HEK293 (cell line): ENCODE data around the gene PAX7.

Experiments
- CTCF ChIA-PET: fragments of 350-600 bp; formaldehyde crosslinking; extraction: SDS; loops from one replicate; lab custom pipeline; 2021; ENCODE audit warnings: antibody characterized with exemption; lab: Yijun Ruan, JAX
- POLR2A ChIA-PET: fragments of 300-600 bp; formaldehyde crosslinking; extraction: SDS; loops from one replicate; lab custom pipeline; 2020; ENCODE audit warnings: antibody characterized with exemption, inconsistent platforms; lab: Yijun Ruan, JAX
- H3K27ac ChIP-seq: fragments of 200-500 bp; sonication (Bioruptor generic); 2 replicates; pipeline ENCODE4 v1.5.1; 2014; ENCODE audit warnings: low read depth, low read length, control low read depth, inconsistent platforms; ENCODE audit errors: extremely low read depth
- H3K36me3 ChIP-seq, 2 experiments: fragments of 200-500 bp in 1 of 2; sonication (Bioruptor generic) in 1 of 2; 1 replicate in 1 of 2; 2 replicates in 1 of 2; pipeline ENCODE4 v1.5.1; 2014 to 2017; ENCODE audit warnings: inconsistent platforms in 2 of 2, low read length in 2 of 2; ENCODE audit not compliant: control insufficient read depth in 2 of 2, insufficient read depth in 1 of 2
- H3K4me1 ChIP-seq: fragments of 200-500 bp; sonication (Bioruptor generic); 2 replicates; pipeline ENCODE4 v1.5.1; 2014; ENCODE audit warnings: mild to moderate bottlenecking, low read length, inconsistent platforms; ENCODE audit not compliant: control insufficient read depth, insufficient read depth
- H3K4me3 ChIP-seq: 2 replicates; pipeline ENCODE4 v1.5.1; 2011; ENCODE audit warnings: low read depth, mild to moderate bottlenecking, control low read depth, low read length, moderate library complexity
- H3K9me3 ChIP-seq: fragments of 200-500 bp; sonication (Bioruptor generic); 2 replicates; pipeline ENCODE4 v1.5.1; 2014; ENCODE audit warnings: low read depth, low read length, inconsistent platforms; ENCODE audit not compliant: control insufficient read depth, insufficient read depth
- BCL11B ChIP-seq: fragments of 450-650 bp; formaldehyde crosslinking; IDR thresholded peaks from 2 replicates; pipeline ENCODE4 v1.5.1; 2016; ENCODE audit warnings: low read depth, missing biosample characterization, missing genetic modification characterization
- GFI1B ChIP-seq: fragments of 450-650 bp; formaldehyde crosslinking; IDR thresholded peaks from 2 replicates; pipeline ENCODE4 v1.5.1; 2016; ENCODE audit warnings: missing biosample characterization, missing genetic modification characterization
- IKZF3 ChIP-seq: fragments of 450-650 bp; IDR thresholded peaks from 2 replicates; pipeline ENCODE4 v1.5.0; 2018; ENCODE audit warnings: missing biosample characterization, mild to moderate bottlenecking, missing genetic modification characterization, moderate library complexity
- MEIS1 ChIP-seq: sonication (generic); formaldehyde crosslinking; IDR thresholded peaks from 2 replicates; pipeline ENCODE4 v1.8.1; 2022; ENCODE audit warnings: missing genetic modification reagents, mild to moderate bottlenecking, borderline replicate concordance
- SETDB1 ChIP-seq: IDR thresholded peaks from one replicate; pipeline ENCODE4 v1.6.1; 2017; ENCODE audit warnings: mild to moderate bottlenecking, low read length, moderate library complexity, mixed read lengths; ENCODE audit not compliant: insufficient read length
- ZIC2 ChIP-seq: fragments of 450-650 bp; formaldehyde crosslinking; IDR thresholded peaks from 2 replicates; pipeline ENCODE4 v1.5.1; 2016; ENCODE audit warnings: missing biosample characterization, missing genetic modification characterization
- ZNF114 ChIP-seq: fragments of 450-650 bp; formaldehyde crosslinking; IDR thresholded peaks from 2 replicates; pipeline ENCODE4 v1.5.0; 2017; ENCODE audit warnings: missing biosample characterization, missing genetic modification characterization
- ZNF121 ChIP-seq: fragments of 450-650 bp; formaldehyde crosslinking; IDR thresholded peaks from 2 replicates; pipeline ENCODE4 v1.5.1; 2016; ENCODE audit warnings: missing biosample characterization, missing genetic modification characterization
- ZNF18 ChIP-seq: fragments of 450-650 bp; formaldehyde crosslinking; IDR thresholded peaks from 2 replicates; pipeline ENCODE4 v1.5.1; 2016; ENCODE audit warnings: missing biosample characterization, missing genetic modification characterization
- ZNF19 ChIP-seq: fragments of 450-650 bp; formaldehyde crosslinking; IDR thresholded peaks from 2 replicates; pipeline ENCODE4; 2016; ENCODE audit warnings: missing biosample characterization, missing genetic modification characterization, low read depth
- ZNF239 ChIP-seq: fragments of 450-650 bp; formaldehyde crosslinking; IDR thresholded peaks from 2 replicates; pipeline ENCODE4 v1.5.1; 2016; ENCODE audit warnings: missing biosample characterization, missing genetic modification characterization
- ZNF266 ChIP-seq: fragments of 450-650 bp; formaldehyde crosslinking; IDR thresholded peaks from 2 replicates; pipeline ENCODE4 v1.5.1; 2016; ENCODE audit warnings: missing biosample characterization, missing genetic modification characterization, low read depth
- ZNF596 ChIP-seq: fragments of 450-650 bp; IDR thresholded peaks from 2 replicates; pipeline ENCODE4 v1.5.0; 2018; ENCODE audit warnings: missing biosample characterization, mild to moderate bottlenecking, missing genetic modification characterization, moderate library complexity
- ZNF660 ChIP-seq: fragments of 450-650 bp; IDR thresholded peaks from 2 replicates; pipeline ENCODE4 v1.5.1; 2018; ENCODE audit warnings: missing biosample characterization, mild to moderate bottlenecking, missing genetic modification characterization
- ZNF747 ChIP-seq: fragments of 450-650 bp; formaldehyde crosslinking; IDR thresholded peaks from 2 replicates; pipeline ENCODE4 v1.5.1; 2016; ENCODE audit warnings: missing biosample characterization, missing genetic modification characterization
- TF ChIP-seq, protein P1 (sequence below): fragments of 450-650 bp; formaldehyde crosslinking; IDR thresholded peaks from 2 replicates; pipeline ENCODE4 v1.5.1; 2016; ENCODE audit warnings: missing biosample characterization, missing genetic modification characterization, borderline replicate concordance
- TF ChIP-seq, protein P2 (sequence below): fragments of 450-650 bp; formaldehyde crosslinking; IDR thresholded peaks from 2 replicates; pipeline ENCODE4 v1.5.1; 2016; ENCODE audit warnings: missing biosample characterization, missing genetic modification characterization, borderline replicate concordance
- TF ChIP-seq, protein P3 (sequence below): fragments of 450-650 bp; formaldehyde crosslinking; IDR thresholded peaks from 2 replicates; pipeline ENCODE4 v1.5.1; 2016; ENCODE audit warnings: missing biosample characterization, missing genetic modification characterization
- TF ChIP-seq, protein P4 (sequence below): fragments of 450-650 bp; formaldehyde crosslinking; IDR thresholded peaks from 2 replicates; pipeline ENCODE4 v1.5.1; 2016; ENCODE audit warnings: missing biosample characterization, missing genetic modification characterization

Gene PAX7

GRCh38 chr1:18635891-18636595, 5.4 kb downstream of the PAX7 start (continued):
- no peak for TF ChIP-seq ZNF19 (tag by site-specific recombination)
- TF ChIP-seq, protein P1, sequence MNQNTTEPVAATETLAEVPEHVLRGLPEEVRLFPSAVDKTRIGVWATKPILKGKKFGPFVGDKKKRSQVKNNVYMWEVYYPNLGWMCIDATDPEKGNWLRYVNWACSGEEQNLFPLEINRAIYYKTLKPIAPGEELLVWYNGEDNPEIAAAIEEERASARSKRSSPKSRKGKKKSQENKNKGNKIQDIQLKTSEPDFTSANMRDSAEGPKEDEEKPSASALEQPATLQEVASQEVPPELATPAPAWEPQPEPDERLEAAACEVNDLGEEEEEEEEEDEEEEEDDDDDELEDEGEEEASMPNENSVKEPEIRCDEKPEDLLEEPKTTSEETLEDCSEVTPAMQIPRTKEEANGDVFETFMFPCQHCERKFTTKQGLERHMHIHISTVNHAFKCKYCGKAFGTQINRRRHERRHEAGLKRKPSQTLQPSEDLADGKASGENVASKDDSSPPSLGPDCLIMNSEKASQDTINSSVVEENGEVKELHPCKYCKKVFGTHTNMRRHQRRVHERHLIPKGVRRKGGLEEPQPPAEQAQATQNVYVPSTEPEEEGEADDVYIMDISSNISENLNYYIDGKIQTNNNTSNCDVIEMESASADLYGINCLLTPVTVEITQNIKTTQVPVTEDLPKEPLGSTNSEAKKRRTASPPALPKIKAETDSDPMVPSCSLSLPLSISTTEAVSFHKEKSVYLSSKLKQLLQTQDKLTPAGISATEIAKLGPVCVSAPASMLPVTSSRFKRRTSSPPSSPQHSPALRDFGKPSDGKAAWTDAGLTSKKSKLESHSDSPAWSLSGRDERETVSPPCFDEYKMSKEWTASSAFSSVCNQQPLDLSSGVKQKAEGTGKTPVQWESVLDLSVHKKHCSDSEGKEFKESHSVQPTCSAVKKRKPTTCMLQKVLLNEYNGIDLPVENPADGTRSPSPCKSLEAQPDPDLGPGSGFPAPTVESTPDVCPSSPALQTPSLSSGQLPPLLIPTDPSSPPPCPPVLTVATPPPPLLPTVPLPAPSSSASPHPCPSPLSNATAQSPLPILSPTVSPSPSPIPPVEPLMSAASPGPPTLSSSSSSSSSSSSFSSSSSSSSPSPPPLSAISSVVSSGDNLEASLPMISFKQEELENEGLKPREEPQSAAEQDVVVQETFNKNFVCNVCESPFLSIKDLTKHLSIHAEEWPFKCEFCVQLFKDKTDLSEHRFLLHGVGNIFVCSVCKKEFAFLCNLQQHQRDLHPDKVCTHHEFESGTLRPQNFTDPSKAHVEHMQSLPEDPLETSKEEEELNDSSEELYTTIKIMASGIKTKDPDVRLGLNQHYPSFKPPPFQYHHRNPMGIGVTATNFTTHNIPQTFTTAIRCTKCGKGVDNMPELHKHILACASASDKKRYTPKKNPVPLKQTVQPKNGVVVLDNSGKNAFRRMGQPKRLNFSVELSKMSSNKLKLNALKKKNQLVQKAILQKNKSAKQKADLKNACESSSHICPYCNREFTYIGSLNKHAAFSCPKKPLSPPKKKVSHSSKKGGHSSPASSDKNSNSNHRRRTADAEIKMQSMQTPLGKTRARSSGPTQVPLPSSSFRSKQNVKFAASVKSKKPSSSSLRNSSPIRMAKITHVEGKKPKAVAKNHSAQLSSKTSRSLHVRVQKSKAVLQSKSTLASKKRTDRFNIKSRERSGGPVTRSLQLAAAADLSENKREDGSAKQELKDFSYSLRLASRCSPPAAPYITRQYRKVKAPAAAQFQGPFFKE (tag by site-specific recombination): no peak

GRCh38 chr1:18636596-18637508, 6.2 kb downstream of the PAX7 start:
- no peaks in the 10 kb centered on the region for H3K36me3 ChIP-seq
- H3K27ac ChIP-seq: no peak overlapping the region
- ChIA-PET POLR2A (no interaction called here), CTCF (no interaction called here)
- no peaks in the 10 kb centered on the region for H3K9me3 ChIP-seq
- H3K4me3 ChIP-seq: no peak overlapping the region
- H3K4me1 ChIP-seq: peaks cover 11% of the 10 kb centered on the region
- TF ChIP-seq ZNF18 (tag by site-specific recombination) (no peak), ZNF747 (tag by site-specific recombination) (no peak), ZNF114 (tag by site-specific recombination) (no peak), ZNF596 (no peak), GFI1B (tag by site-specific recombination) (no peak), ZNF239 (no peak), ZNF660 (tag by site-specific recombination) (no peak), ZNF121 (tag by site-specific recombination) (no peak), IKZF3 (no peak), SETDB1 (no peak), BCL11B (tag by site-specific recombination) (no peak), ZNF266 (no peak), ZIC2 (tag by site-specific recombination) (no peak), MEIS1 (CRISPR knock-in tag) (no peak)
- TF ChIP-seq, protein P2, sequence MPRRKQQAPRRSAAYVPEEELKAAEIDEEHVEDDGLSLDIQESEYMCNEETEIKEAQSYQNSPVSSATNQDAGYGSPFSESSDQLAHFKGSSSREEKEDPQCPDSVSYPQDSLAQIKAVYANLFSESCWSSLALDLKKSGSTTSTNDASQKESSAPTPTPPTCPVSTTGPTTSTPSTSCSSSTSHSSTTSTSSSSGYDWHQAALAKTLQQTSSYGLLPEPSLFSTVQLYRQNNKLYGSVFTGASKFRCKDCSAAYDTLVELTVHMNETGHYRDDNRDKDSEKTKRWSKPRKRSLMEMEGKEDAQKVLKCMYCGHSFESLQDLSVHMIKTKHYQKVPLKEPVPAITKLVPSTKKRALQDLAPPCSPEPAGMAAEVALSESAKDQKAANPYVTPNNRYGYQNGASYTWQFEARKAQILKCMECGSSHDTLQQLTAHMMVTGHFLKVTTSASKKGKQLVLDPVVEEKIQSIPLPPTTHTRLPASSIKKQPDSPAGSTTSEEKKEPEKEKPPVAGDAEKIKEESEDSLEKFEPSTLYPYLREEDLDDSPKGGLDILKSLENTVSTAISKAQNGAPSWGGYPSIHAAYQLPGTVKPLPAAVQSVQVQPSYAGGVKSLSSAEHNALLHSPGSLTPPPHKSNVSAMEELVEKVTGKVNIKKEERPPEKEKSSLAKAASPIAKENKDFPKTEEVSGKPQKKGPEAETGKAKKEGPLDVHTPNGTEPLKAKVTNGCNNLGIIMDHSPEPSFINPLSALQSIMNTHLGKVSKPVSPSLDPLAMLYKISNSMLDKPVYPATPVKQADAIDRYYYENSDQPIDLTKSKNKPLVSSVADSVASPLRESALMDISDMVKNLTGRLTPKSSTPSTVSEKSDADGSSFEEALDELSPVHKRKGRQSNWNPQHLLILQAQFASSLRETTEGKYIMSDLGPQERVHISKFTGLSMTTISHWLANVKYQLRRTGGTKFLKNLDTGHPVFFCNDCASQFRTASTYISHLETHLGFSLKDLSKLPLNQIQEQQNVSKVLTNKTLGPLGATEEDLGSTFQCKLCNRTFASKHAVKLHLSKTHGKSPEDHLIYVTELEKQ (tag by site-specific recombination): no peak
- TF ChIP-seq, protein P3, sequence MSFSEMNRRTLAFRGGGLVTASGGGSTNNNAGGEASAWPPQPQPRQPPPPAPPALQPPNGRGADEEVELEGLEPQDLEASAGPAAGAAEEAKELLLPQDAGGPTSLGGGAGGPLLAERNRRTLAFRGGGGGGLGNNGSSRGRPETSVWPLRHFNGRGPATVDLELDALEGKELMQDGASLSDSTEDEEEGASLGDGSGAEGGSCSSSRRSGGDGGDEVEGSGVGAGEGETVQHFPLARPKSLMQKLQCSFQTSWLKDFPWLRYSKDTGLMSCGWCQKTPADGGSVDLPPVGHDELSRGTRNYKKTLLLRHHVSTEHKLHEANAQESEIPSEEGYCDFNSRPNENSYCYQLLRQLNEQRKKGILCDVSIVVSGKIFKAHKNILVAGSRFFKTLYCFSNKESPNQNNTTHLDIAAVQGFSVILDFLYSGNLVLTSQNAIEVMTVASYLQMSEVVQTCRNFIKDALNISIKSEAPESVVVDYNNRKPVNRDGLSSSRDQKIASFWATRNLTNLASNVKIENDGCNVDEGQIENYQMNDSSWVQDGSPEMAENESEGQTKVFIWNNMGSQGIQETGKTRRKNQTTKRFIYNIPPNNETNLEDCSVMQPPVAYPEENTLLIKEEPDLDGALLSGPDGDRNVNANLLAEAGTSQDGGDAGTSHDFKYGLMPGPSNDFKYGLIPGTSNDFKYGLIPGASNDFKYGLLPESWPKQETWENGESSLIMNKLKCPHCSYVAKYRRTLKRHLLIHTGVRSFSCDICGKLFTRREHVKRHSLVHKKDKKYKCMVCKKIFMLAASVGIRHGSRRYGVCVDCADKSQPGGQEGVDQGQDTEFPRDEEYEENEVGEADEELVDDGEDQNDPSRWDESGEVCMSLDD (tag by site-specific recombination): no peak
- TF ChIP-seq, protein P4, sequence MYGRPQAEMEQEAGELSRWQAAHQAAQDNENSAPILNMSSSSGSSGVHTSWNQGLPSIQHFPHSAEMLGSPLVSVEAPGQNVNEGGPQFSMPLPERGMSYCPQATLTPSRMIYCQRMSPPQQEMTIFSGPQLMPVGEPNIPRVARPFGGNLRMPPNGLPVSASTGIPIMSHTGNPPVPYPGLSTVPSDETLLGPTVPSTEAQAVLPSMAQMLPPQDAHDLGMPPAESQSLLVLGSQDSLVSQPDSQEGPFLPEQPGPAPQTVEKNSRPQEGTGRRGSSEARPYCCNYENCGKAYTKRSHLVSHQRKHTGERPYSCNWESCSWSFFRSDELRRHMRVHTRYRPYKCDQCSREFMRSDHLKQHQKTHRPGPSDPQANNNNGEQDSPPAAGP (tag by site-specific recombination): no peak
